Stimulated activated memory B cell treated with anti-CD40 and anti-IgM and Interleukin-4, amounts not matched to agents 10 μg/mL and 1 μg/mL and 100 μg/mL, for 72 hours (primary cell): Measurements from ENCODE around the gene ATP2C2.
"Not testable (repeated sequence)": the region's sequence is repeated elsewhere in the genome, so short reads cannot be mapped to it uniquely, and the experiment has no call there.

Experiments
- ATAC-seq: fragments of 150-1000 bp; cut with Tn5 transposase; 2 replicates; pipeline ENCODE4 v1.10.0; 2021
- H3K27ac Mint-ChIP-seq: one replicate; pipeline ENCODE4 v1.8.0; 2022; ENCODE audit warnings: mild to moderate bottlenecking, mixed read lengths
- H3K27me3 Mint-ChIP-seq: one replicate; pipeline ENCODE4 v1.8.0; 2022; ENCODE audit warnings: mixed read lengths
- H3K36me3 Mint-ChIP-seq: one replicate; pipeline ENCODE4 v1.8.0; 2022; ENCODE audit warnings: mixed read lengths
- H3K4me1 Mint-ChIP-seq: one replicate; pipeline ENCODE4 v1.8.0; 2022; ENCODE audit warnings: mixed read lengths
- H3K4me3 Mint-ChIP-seq: one replicate; pipeline ENCODE4 v1.8.0; 2022; ENCODE audit warnings: mild to moderate bottlenecking, moderate library complexity, mixed read lengths
- H3K9me3 Mint-ChIP-seq: one replicate; pipeline ENCODE4 v1.8.0; 2022; ENCODE audit warnings: mixed read lengths

ATP2C2 gene

GRCh38 chr16:84332975-84333684 is 35.2 kb upstream of the ATP2C2 start:
- H3K27me3 Mint-ChIP-seq = peaks cover 38% of the 10 kb centered on the region
- H3K36me3 Mint-ChIP-seq = peaks cover 12% of the 10 kb centered on the region
- no peaks in the 10 kb centered on the region for H3K4me1 Mint-ChIP-seq
- H3K27ac Mint-ChIP-seq = no peak overlapping the region
- no peak for ATAC-seq
- H3K4me3 Mint-ChIP-seq = no peak overlapping the region
- peaks cover 15% of the 10 kb centered on the region for H3K9me3 Mint-ChIP-seq

GRCh38 chr16:84334058-84334457 is 34.3 kb upstream of the ATP2C2 start:
- Mint-ChIP-seq H3K4me3 (no peak overlapping the region), H3K27me3 (peaks cover 35% of the 10 kb centered on the region), H3K4me1 (no peaks in the 10 kb centered on the region), H3K9me3 (peaks cover 15% of the 10 kb centered on the region), H3K36me3 (peaks cover 12% of the 10 kb centered on the region), H3K27ac (no peak overlapping the region)
- no peak for ATAC-seq

- Mint-ChIP-seq H3K9me3 (peaks cover 15% of the 10 kb centered on the region), H3K27me3 (peaks cover 35% of the 10 kb centered on the region)
Observed at GRCh38 chr16:84334482-84334881, 33.9 kb upstream of the ATP2C2 start.

GRCh38 chr16:84337236-84337635 is 31.1 kb upstream of the ATP2C2 start:
- H3K27ac Mint-ChIP-seq, H3K4me3 Mint-ChIP-seq, H3K4me1 Mint-ChIP-seq, ATAC-seq: not testable (repeated sequence)
- Mint-ChIP-seq H3K9me3 (peaks cover 15% of the 10 kb centered on the region), H3K27me3 (peaks cover 39% of the 10 kb centered on the region), H3K36me3 (peaks cover 12% of the 10 kb centered on the region)

More at GRCh38 chr16:84334482-84334881, 33.9 kb upstream of the ATP2C2 start:
- peaks cover 12% of the 10 kb centered on the region for H3K36me3 Mint-ChIP-seq
- ATAC-seq = no peak
- no peak overlapping the region for H3K4me3 Mint-ChIP-seq
- H3K27ac Mint-ChIP-seq = no peak overlapping the region
- H3K4me1 Mint-ChIP-seq = no peaks in the 10 kb centered on the region

GRCh38 chr16:84339311-84339710 is 29.0 kb upstream of the ATP2C2 start:
- Mint-ChIP-seq H3K4me1 (no peaks in the 10 kb centered on the region), H3K27me3 (peaks cover 30% of the 10 kb centered on the region), H3K36me3 (peaks cover 12% of the 10 kb centered on the region), H3K27ac (no peak overlapping the region), H3K9me3 (peaks cover 15% of the 10 kb centered on the region), H3K4me3 (no peak overlapping the region)
- ATAC-seq = no peak

DNA sequence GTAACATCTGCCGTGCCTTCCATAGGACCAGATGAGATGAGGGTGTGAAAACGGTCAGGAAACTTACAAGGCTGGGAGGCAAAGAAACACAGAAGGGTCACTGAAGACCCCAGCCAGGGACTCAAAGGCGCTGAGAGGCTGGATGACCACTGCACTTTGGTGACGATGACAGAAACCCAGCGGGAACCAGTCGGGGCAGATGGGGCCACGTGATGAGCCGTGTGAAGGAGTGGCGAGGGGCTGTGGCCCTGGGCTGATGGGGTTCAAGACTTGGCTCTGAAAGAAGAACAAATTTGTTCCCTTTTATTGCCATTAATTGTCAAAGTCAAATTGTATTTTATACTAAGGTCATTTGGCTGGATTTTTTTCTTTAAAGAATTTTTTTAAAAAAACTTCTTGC is 28.6 kb upstream of the ATP2C2 start:
- H3K27ac Mint-ChIP-seq = no peak overlapping the region
- H3K4me3 Mint-ChIP-seq = no peak overlapping the region
- no peak for ATAC-seq
- H3K27me3 Mint-ChIP-seq = peaks cover 33% of the 10 kb centered on the region
- H3K36me3 Mint-ChIP-seq = peaks cover 12% of the 10 kb centered on the region
- H3K9me3 Mint-ChIP-seq = peaks cover 15% of the 10 kb centered on the region
- H3K4me1 Mint-ChIP-seq = no peaks in the 10 kb centered on the region

GRCh38 chr16:84340325-84341040 is 27.9 kb upstream of the ATP2C2 start:
- H3K36me3 Mint-ChIP-seq = peaks cover 4% of the 10 kb centered on the region
- no peaks in the 10 kb centered on the region for H3K4me1 Mint-ChIP-seq
- H3K9me3 Mint-ChIP-seq = peaks cover 10% of the 10 kb centered on the region
- peaks cover 31% of the 10 kb centered on the region for H3K27me3 Mint-ChIP-seq
- H3K4me3 Mint-ChIP-seq = no peak overlapping the region
- H3K27ac Mint-ChIP-seq = no peak overlapping the region
- ATAC-seq = no peak

DNA sequence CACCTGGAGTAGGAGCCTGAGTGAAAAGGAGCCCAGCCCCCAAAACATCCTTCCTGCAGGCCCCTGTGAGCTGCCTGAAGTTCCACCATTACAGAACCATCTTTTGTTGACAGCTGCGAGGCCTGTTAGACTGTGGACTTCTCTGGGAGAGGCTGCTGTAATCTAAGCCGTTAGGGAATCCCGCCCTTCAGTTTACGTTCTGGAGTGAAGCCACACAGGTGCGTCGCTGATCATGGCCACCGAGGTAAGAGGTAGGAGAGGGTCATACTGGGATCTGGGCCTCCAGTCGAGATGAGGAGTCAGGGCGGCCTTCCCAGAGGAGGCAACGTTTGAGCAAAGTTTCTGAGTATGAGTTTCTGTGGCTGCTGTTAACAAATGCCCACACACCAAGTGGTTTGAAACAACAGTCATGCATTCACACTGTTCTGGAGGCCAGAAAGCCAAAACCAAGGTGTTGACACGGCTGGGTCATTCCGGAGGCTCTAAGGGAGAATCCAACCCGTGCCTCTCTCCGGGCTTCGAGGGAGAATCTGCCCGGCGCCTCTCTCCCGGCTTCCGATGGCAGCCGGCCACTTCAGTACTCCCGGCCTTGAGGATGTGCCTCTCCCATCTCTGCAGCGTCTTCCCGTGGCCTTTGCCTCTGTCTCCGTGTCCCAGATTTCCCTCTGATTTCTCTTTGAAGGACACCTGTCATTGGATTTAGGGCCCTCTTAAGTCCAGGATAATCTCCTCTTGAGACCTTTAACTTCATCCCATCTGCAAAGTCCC is 26.6 kb upstream of the ATP2C2 start:
- Mint-ChIP-seq H3K4me3 (no peak overlapping the region), H3K4me1 (no peaks in the 10 kb centered on the region), H3K9me3 (peaks cover 6% of the 10 kb centered on the region), H3K27ac (no peak overlapping the region), H3K27me3 (peaks cover 29% of the 10 kb centered on the region), H3K36me3 (no peaks in the 10 kb centered on the region)
- ATAC-seq = no peak

DNA sequence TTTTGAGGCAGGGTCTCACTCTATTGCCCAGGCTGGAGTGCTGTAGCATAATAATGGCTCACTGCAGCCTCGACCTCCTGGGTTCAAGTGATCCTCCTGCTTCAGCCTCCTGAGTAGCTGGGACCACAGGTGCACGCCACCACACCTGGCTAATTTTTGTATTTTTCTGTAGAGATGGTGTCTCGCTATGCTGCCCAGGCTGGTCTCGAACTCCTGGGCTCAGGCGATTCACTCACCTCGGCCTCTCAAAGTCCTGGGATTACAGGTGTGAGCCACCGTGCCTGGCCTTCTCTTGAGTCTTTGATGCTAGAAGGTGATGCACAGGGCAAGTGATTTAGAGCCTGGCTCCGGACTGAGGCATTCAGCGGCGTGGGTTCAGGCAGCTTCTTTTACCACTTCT is 24.5 kb upstream of the ATP2C2 start:
- H3K27me3 Mint-ChIP-seq = peaks cover 37% of the 10 kb centered on the region
- ATAC-seq, H3K27ac Mint-ChIP-seq, H3K36me3 Mint-ChIP-seq, H3K4me1 Mint-ChIP-seq, H3K9me3 Mint-ChIP-seq, H3K4me3 Mint-ChIP-seq: not testable (repeated sequence)

DNA sequence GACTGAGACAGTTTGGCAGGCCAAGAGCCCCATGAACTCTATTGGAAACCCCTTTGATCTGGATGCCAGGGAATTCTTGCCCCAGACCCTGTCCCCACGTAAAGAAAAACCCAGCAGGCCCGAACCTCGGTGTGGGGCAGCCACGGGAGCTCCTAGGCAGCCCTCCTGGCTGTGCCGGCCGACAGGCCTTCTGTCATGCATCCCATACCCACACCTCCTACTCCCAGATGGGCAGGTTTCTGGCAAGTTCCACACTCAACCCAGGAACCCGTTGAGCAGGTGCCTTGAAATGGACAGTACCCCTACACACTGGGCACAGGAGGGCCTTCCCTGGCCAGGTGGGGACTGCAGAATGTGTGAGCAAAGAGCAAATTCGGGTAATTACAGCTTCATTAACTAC is 23.6 kb upstream of the ATP2C2 start:
- no peak for ATAC-seq
- Mint-ChIP-seq H3K4me3 (no peak overlapping the region), H3K36me3 (no peaks in the 10 kb centered on the region)

GRCh38 chr16:84347161-84347560 is 21.2 kb upstream of the ATP2C2 start:
- Mint-ChIP-seq H3K27ac (no peak overlapping the region), H3K4me3 (no peak overlapping the region)
- no peak for ATAC-seq

More for the DNA sequence above, 23.6 kb upstream of the ATP2C2 start:
- Mint-ChIP-seq H3K4me1 (no peaks in the 10 kb centered on the region), H3K27ac (no peak overlapping the region), H3K27me3 (peaks cover 46% of the 10 kb centered on the region), H3K9me3 (peaks cover 3% of the 10 kb centered on the region)

GRCh38 chr16:84348386-84348888 is 19.9 kb upstream of the ATP2C2 start:
- Mint-ChIP-seq H3K4me1 (no peaks in the 10 kb centered on the region), H3K4me3 (no peak overlapping the region), H3K36me3 (no peaks in the 10 kb centered on the region), H3K9me3 (peaks cover 3% of the 10 kb centered on the region), H3K27me3 (peaks cover 59% of the 10 kb centered on the region), H3K27ac (no peak overlapping the region)
- no peak for ATAC-seq

More at GRCh38 chr16:84347161-84347560, 21.2 kb upstream of the ATP2C2 start:
- Mint-ChIP-seq H3K36me3 (no peaks in the 10 kb centered on the region), H3K4me1 (no peaks in the 10 kb centered on the region), H3K9me3 (peaks cover 3% of the 10 kb centered on the region), H3K27me3 (peaks cover 54% of the 10 kb centered on the region)

DNA sequence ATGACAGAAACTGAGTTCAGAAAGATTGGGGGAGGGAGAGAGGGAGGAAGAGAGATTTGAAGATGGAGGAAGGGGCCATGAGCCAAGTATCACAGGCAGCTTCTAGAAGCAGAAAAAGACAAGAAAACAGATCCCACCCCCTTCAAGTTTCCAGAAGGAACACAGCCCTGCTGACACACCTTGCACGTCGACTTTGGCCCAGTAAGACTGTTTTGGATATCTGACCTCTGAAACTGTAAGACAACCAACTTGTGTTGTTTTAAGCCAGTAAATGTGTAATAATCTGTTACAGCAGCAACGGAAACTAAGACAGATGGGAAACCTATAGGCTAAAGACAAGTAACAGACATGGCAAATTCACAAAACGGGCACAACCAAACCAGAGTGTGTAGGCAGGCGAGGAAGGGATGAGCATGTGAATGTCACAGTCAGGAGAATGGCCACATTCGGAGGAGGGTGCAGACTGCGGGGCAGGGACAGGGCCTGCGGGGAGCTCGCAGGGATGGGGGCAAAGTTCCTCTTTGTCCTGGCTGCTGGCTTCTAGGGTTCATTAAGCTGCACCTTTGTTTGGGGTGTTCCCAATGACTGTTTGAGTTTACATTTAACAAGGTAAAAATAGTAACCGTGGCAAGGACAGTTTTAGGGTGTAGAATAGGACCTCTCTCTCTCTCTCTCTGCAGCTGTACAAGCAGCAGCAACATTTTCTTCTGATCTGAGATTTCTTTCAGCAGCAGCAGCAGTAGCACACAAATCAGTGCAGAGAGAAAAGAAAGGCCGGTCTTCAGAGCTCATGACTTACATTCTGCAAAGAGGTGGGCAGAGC is 18.3 kb upstream of the ATP2C2 start:
- no peak overlapping the region for H3K4me3 Mint-ChIP-seq
- H3K9me3 Mint-ChIP-seq = peaks cover 3% of the 10 kb centered on the region
- no peaks in the 10 kb centered on the region for H3K4me1 Mint-ChIP-seq
- peaks cover 54% of the 10 kb centered on the region for H3K27me3 Mint-ChIP-seq
- no peaks in the 10 kb centered on the region for H3K36me3 Mint-ChIP-seq
- no peak overlapping the region for H3K27ac Mint-ChIP-seq
- ATAC-seq = no peak

DNA sequence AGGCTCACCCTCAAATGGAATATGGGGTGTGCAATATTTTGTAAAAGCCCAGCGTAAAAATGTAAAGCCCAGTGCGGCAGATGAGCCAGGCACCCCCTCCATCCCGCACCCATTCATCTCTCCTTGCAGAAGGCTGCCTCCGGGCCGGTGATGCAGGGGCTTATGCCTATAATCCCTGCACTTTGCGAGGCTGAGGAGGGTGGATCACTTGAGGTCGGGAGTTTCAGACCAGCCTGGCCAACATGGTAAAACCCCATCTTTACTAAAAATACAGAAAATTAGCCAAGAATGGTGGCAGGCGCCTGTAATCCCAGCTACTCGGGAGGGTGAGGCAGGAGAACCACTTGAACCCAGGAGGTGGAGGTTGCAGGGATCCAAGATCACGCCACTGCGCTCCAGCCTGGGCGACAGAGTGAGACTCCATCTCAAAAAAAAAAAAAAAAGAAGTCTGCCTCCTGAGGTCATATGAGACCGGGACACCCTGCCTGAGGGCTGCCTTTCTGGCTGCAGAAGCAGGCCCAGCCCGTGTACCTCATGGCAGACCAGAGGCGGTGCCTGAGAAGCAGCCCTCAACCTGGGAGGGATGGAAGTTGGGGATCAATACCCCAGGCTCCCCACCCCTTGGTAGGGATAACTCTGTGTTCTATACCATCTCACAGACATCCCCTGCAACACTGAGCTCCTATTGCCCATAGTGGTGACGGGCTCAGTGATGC is 17.5 kb upstream of the ATP2C2 start:
- H3K36me3 Mint-ChIP-seq = no peaks in the 10 kb centered on the region

More for the DNA sequence above, 17.5 kb upstream of the ATP2C2 start:
- peaks cover 52% of the 10 kb centered on the region for H3K27me3 Mint-ChIP-seq
- peaks cover 3% of the 10 kb centered on the region for H3K9me3 Mint-ChIP-seq
- no peaks in the 10 kb centered on the region for H3K4me1 Mint-ChIP-seq
- no peak for ATAC-seq
- no peak overlapping the region for H3K27ac Mint-ChIP-seq
- H3K4me3 Mint-ChIP-seq = no peak overlapping the region
